CD4-positive, alpha-beta T cell treated with Interleukin-4 for 4 hours (primary cell): ENCODE measurements around the gene CALML6.
A peak's percentile ranks its signal among the peaks of the same experiment; 100 is the strongest.
"Not testable (repeated sequence)": the region's sequence is repeated elsewhere in the genome, so short reads cannot be mapped to it uniquely, and the experiment has no call there.

Experiments used
- DNase-seq: peaks from one replicate; pipeline ENCODE4 v3.0.0-alpha.2; 2020

Gene CALML6

DNA sequence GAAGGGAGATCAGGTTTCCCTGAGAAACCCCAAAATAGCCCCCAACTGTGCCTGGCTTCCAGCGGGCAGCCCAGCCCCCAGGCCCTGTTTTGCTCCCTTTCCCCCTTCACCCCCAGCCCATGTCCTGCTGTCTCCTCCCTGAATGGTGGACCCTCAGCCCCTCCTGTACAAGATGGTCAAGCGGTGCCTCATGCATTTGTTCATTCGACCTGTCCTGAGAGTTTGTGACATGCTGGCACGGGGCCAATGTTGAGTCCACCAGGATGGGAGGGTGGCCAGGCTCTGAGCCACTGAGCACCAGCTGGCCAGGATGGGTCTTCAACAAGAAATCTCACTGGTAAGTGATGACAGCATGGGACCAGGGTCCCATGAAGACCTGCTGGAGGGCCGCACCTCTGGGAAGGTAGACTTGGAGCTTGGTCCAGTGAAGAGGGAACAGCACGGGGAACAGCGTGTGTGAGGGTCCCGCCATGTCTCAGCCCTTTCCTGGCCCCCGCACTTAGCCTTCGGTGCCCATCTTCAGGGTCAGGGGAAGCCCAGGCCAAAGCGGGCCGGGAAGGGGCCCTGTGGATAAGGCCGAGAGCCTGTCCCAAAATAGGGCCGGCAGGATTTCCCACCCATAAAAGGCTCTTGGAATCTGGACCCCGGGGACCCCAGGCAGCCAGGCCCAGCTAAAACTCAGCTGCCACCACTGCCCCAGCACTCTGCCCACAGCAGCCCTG is at the start of gene CALML6:
Gene CALML6, plus strand, starts transcription at position 290 of the 722 bp plus-strand sequence. Its CDS starts 21 bp downstream, at position 311.
- DNase-seq: no peak

- DNase-seq: no peak
These were observed 47.9 kb upstream of the CALML6 start for GRCh38 chr1:1867164-1867563.

GRCh38 chr1:1869469-1869868 is 45.6 kb upstream of the CALML6 start:
- no peak for DNase-seq

DNA sequence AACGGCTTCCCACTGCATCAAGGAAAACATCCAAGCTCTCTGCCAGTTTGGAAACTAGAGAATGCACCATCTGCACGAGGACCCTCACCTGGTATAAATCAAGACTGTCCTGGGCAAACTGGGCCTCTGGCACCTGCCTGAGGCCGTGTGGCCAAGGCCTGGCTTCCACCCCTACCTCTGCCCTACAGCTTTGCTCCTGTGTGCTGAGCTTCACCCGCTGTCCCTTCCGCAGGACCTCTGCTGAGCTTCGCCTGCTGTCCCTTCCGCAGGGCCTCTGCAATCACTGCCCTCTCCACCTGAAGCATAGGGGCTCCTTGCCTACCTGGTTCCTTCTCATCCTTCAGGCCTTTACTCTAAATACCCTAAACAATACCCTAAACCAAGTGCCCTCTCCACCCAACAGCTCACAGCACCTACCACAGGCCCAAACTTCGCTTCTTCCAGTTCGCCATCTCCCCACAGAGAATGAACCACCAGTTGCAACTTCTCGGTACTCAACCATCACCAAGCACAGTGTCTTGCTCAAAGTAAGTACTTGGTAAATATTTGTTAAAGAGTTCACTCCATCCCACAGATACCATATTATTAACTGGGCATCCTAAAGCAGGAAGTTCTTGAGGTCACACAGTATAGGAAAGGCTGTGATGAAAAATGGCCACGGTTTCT is 42.6 kb upstream of the CALML6 start:
- no peak for DNase-seq

DNA sequence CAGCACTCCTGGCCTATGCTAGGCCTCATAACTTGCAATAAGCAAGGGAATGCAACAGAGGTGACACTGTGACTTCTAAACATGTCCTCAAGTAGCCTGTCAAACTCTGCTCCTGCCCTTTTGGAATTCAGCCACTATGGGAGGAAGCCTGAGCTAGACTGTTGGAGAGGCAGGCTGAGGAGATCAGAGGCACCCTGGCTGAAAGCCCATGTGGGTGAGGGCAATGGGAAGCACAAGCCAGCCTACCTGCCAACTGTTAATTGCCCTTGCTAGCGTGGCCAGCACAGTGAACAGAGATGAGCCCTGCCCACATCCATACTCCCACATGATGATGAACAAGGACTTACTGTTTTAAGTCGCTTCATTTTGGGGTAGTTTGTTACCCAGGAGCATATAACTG is 41.9 kb upstream of the CALML6 start:
- DNase-seq: no peak

- DNase-seq: no peak
These were observed 40.2 kb upstream of the CALML6 start for GRCh38 chr1:1874901-1875300.

GRCh38 chr1:1875932-1876331 is 39.1 kb upstream of the CALML6 start:
- no peak for DNase-seq

- no peak for DNase-seq
These were observed 38.6 kb upstream of the CALML6 start for GRCh38 chr1:1876335-1876930.

GRCh38 chr1:1877865-1878436 is 37.1 kb upstream of the CALML6 start:
- DNase-seq: no peak

GRCh38 chr1:1879942-1880341 is 35.1 kb upstream of the CALML6 start:
- DNase-seq: no peak

DNA sequence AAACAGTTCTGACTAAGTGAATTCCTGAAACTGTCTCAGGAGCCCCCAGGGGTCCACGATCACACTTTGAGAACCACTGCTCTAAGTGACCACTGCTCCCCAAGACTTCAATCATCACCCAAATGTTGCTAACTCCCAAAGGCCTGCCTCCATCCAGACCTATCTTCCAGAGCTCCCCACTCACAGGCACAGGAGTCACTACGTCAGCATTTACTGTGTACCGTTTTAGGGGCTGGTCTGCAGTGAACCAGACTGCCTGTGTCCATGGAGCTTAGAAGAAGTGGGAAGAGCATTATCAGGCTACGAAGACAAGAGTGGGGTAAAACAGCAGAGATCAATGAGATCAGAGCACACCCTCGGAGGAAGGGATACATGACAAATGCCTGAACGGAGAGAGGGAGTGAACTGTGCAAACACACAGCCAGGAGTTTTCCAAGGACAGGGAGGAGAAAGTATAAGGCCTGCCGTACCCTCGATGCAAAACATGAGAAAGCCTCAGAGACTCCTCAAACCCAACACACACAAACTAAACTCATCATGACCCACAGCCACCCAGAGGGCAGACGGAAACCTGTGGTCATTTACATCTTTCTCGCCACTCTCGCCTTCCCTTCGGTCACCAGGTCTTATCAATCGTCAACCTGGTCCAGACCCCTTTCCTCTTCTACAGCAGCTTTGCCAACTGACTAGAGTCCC is 34.3 kb upstream of the CALML6 start:
- no peak for DNase-seq

GRCh38 chr1:1881727-1882126 is 33.3 kb upstream of the CALML6 start:
- DNase-seq: no peak

DNA sequence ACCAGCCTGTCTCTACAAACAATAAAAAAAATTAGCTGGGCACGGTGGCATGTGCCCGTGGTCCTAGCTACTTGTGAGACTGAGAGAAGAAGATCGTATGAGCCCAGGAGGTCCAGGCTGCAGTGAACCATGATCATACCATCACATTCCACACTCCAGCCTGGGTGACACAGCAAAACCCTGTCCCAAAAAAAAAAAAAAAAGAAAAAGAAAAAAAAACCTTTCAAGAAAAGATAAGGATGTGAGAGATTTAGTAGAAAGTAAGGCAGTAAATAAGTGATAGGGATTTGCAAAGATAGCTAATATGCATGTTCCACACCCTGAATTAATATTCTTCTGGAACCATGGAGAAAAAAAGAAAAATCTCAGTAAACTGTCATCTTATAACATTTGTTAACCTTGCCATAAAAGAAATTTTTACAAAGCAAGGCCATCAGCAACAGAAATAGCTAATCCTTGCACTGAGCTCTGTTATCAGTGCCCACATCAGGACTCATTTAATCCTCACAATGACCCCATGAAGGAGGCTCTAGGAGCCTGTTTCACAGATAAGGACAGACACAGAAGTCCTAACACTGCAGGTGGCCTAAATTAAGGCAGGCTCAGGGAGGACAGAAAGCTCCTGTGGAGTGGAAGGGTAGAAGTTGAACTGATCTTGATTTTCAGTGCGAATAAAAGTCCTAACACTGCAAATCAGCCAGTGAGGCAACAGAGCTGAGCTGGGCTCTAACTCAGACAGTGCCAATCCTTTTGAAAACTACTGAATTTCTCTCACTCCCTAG is 31.8 kb upstream of the CALML6 start:
- DNase-seq: no peak

DNA sequence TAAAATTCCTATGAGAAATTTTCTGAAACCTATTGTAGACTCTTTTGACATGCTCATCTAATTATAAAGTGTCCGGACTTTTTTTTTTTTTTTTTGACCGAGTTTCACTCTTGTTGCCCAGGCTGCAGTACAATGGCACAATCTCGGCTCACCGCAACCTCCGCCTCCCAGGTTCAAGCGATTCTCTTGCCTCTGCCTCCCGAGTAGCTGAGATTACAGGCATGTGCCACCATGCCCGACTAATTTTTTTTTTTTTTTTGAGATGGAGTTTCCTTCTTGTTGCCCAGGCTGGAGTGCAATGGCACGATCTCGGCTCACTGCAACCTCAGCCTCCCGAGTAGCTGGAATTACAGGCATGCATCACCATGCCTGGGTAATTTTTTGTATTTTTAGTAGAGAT is 31.2 kb upstream of the CALML6 start:
- not testable (repeated sequence) for DNase-seq

GRCh38 chr1:1889090-1889750 is 25.8 kb upstream of the CALML6 start:
- DNase-seq: no peak

GRCh38 chr1:1889847-1890505 is 25.1 kb upstream of the CALML6 start:
- no peak for DNase-seq

DNA sequence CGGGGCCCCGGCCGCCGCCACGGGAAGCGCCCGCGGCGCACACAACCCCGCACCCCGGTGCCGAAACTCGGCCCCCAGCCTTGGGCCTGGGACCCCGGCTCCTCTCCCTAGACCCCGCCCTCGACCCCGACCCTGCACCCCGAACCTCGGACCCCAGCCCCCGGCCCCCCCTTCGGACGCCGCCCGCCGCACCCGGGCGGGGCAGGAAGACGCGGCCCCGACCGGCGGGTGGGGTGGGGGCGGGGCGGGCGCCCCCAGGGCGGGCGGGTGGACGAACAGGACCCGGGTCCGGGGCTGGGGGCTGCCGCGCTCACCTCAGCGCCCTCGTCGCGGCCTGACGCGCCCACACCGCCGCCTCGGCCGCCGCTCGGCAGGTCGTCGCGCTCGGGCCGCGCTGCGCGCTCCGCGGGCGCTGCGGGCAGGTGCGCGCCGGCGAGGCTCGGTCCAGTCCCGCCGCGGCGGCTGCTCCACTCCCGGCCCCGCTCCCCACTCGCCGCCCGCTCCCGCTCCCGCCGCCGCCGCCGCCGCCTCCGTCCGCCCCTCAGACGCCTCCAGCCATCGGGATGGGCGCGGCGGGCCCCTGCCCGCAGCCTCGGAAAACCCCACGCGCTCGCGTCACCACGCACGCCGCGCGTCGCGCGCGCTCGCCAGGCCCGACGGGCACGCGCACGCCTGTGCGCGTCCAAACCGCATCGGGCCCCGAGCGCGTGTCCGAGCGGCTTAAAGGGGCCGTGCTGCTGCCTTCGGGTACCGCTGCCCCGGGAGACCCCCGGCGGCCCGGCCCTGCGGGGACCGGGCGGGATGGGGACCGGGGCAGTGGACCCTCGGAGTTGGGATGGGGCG is 24.3 kb upstream of the CALML6 start, which contains the start of gene GNB1:
Gene GNB1, minus strand, starts transcription at position 582 of the 843 bp plus-strand sequence. CDS start 65,634 bp downstream, outside the sequence.
- DNase-seq: peak; percentile 86

GRCh38 chr1:1891349-1892078 is 23.5 kb upstream of the CALML6 start:
- peak; percentile 57 for DNase-seq

DNA sequence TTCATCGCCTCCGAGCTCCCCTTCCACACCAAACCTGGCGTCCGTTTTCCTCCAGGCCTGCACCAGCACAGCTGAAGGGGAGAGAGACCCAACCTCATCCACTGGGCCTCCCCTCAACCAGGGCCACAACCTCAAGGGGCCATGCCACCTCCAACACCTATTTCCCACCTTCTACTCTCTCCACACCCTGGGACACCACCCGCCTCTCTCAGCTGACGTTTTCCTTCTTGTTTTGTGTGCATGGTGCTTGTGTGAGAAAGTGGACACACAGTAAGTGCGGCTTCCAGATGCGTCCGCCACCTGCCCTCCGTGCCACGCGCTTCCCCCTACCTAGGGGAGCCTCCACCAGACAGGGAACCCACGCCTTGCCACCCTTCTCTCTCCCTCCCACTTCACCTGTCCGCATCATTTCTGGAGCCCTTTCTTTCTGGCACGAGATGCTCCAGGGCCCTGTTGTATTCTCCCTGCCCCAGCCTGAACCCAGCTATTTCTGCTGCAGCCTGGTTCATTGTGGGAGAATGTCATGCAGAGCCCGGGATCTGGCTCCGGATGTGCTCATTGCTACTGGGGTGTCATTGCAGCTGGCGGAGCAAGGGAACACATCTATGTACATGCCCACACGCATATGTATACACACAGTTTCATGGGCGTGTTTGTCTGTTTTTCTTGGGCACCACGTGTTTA is 22.8 kb upstream of the CALML6 start:
- DNase-seq: no peak
